Measurements from ENCODE around the gene PVALB.

PVALB gene

DNA sequence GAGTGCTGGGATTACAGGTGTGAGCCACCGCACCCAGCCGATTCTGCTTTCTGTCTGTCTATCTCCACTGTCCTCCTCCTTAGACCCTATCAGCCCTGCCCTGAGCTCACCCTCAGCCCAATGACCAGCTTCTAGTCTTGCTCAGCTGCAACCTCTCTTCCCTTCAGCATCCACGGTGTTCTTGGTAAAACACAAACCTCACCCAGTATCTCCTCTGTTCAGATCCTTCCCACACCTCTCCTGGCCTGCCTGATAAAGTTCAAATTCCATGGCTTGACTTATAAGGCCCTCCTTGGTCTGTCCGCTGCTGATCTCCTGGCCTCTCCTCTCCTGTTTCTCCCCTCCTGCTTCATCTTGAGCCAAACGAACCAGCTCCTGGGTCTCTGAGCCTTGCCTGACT is 29.4 kb upstream of the PVALB start:
- no peak for DNase-seq (ENCODE audit: low spot score)

DNA sequence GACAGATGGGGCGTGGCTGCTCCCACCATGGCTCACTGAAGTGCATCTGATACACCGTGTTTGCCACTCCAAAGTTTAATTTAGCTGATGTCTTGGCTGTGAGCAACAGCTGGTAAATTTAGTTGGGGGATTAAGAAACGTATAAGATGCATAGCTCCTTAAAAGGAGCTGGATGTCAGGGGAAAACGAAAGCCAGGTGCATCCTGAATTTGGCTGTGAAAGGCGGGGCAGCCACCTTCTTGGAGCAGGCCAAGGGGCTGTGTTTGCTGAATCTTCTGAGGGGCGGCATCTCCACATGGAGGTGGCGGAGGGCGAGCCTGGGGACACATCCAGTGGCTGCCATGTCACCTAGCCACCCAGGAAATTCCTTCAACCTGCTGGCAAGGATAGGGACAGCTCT is 23.3 kb upstream of the PVALB start:
- DNase-seq (ENCODE audit: low spot score), result no peak

DNA sequence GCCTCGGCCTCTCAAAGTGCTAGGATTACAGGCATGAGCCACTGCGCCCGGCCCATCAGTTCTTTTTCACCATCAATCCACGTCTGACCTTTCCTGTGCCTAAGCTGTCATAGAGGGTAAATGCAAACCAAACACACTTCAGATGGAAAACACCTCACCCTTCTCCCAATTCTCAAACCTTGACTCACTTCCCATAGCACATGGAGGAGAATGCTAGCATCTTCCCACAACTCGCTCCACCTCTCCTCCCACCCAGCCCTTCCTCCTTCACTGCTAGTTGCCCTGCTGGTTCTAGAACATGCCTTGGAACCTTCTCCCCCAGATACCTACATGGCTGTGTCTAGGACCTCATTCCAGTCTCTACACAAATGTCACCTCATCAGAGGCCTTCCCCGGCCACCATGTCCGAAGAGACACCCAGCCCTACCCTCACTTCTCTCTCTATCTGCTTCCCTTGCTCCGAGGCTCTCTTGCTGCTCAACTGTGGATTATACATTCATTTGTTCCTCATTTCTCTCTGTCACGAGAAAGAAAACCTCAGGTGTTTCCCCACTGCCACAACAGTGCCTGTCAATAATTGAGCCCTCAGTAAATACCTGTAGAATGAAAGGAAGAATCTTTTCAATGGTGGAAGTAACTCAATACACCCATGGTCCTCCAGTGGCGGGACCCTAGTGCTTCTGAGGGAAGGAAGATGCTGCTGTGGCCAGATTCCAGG is 22.7 kb upstream of the PVALB start:
- DNase-seq (ENCODE audit: low spot score), result no peak

DNA sequence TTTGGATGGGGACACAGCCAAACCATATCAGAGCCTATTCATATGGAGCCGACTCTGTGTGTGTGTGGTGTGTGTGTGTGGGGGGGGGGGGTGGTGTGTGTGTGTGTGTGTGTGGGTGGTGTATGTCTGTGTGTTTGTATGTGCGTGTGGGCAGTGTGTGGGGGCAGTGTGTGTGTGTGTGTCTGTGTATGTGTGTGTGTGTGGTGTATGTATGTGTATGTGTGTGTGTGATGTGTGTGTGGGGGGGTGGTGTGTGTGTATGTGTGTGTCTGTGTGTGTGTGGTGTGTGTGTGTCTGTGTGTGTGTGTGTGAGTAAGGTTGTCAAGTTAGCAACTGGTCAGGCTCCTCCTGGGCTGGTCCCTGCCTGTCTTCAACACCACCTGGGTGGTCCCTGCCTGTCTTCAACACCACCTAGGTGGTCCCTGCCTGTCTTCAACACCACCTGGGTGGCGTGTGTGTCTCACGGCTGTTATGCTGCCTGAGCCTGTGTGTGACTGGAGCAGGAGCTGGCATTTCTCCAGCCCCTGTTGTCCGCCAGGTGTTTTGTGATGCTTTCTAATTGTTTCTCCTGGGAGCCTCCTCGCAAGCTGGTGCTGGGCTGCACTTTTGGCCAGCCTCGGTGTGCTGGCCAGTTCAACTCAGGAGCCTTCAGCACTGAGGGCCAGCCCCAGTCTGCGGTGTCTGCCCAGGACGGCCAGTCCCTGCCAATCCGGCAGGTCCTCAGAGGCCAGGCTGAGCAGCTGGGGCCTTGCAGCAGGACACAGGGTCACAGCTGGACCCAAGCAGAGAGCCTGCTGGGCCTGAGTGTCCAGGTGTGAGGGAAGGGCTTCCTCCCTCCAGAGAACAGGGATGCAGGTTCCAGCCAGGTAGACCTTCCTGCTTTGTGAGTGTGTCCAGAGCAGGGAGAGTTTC is 21.5 kb upstream of the PVALB start:
- DNase-seq (ENCODE audit: low spot score), result no peak

DNA sequence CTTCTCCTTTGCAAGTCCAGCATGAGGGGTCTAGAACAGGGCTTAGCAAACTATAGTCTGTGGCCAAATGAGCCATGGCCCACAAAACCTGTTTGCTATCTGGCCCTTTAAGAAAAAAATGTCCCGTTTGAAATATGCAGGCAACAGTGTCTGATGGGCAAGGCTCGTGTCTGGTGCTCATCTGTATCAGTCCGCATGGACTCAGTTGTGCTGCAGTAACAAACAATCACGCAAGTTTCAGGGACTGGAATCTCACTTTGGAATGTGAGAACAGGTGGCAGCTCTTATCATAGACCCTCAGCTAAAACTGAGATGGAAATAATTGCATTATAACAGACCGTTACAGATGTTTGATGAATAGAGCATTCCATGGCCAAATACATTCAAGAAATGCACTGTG is 19.1 kb upstream of the PVALB start:
- DNase-seq (ENCODE audit: low spot score), result no peak

DNA sequence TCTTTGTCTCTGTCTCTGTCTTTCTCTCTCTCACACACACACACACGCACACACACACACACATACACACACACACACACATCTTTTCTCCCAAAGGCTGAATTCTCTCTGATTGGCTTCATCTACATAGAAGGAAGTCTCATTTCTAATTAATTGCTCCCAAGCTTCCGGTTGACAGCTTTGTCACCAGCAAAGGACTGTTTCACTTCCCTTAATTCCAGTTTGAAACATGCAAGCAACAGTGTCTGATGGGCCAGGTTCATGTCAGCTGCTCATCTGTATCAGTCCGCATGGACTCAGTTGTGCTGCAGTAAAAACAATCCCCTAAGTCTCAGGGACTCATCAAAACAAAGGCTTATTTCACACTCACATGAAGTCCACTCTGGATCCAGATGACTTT is 16.2 kb upstream of the PVALB start:
- DNase-seq (ENCODE audit: low spot score), result no peak

DNA sequence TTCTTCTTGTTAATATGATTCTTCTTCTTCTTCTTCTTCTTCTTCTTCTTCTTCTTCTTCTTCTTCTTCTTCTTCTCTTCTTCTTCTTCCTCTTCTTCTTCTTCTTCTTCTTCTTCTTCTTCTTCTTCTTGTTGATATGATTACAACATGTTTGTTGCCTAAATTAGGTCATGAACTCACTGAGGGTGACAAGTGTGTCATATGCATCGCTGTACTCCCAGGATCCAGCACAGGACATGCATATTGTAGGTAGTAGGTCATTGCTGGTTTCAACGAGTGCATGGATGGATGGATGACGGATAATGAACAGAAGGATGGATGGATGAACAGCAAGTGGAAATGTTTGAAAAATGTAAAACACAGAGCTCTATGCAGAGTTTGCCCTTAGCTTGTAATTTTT is 14.9 kb upstream of the PVALB start:
- DNase-seq (ENCODE audit: low spot score), result no peak

DNA sequence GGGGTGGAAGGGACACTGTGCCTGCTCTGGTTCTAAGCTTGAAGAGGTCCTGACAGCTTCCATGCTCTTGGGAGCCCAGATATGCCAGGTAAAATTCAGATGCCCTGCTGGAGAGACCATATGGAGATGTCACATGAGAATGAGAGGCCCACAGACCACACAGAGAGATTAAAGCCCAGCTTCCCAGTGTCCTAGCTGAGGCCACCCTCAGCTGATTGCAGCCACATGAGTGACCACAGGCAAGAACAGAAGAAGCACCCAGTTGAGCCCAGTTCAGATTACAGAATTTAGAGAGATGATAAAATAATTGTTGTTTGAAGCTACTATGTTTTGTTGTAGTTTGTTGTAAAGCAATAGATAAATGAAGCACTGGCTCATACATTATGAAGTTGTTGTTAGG is 14.4 kb upstream of the PVALB start:
- DNase-seq (ENCODE audit: low spot score), result no peak

DNA sequence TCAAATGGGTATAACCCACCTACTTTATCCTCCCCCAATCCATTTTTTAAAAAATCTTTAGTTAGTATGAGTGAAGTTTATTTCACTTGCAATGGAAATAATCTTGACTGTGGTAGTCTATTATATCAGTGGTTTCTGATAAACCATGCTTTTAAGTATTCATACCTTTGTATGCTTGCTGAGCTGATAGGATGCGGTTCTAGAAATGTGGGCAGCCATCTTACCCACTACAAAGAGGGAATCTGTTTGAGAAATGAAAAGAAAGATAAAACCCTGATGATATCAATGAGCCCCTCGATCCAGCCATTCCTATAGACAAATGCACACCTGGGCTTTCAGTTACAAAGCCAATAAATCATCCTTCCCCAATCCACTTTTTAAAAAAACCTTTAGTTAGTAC is 13.8 kb upstream of the PVALB start:
- DNase-seq (ENCODE audit: low spot score), result no peak

DNA sequence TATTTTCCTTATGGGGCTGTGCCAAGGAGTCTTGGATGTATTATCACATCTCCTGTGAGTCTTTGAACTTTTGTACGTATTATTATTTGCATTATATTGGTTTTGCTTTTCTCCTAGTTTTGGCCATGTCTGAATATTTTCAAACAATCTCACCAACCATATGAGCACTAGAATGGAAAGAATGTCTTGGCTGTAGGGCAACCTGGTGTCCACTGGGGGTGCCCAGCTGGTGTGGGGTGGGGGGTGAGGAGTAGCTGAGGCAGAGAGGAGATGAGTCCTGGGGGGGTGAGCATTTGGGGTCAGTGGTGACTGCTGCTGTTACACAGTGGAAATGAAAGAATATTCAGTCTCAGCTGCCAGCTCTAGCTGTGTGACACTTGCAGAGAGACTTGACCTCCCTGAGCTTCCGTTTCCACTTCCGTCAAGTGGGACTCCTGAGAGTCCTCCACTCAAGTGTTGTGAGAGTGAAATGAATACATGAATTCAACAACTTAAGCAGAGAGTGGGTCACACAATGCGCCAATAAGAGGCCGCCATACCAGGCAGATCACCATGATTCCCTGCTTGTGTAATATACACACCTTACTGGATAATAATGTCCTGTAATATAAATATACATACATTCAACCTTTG is 12.7 kb upstream of the PVALB start:
- DNase-seq (ENCODE audit: low spot score), result no peak

DNA sequence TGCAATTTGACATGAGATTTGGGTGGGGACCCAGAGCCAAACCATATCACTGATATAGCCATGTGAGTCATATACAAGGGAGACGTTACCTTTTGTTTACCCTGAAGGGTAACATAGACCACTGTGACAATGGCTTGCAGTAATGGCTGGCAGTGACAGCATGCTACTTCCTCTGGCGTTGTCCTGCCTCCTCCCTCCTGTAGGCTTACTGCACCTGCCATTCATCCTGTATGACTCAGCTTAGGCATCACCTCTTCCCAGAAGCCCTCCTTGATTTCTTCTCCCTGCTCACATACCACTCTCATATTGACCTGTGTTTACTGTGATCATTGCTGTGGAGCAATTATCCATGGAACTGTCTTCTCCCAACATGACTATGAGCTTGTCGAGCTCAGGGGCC is 12.0 kb upstream of the PVALB start:
- DNase-seq (ENCODE audit: low spot score), result no peak

DNA sequence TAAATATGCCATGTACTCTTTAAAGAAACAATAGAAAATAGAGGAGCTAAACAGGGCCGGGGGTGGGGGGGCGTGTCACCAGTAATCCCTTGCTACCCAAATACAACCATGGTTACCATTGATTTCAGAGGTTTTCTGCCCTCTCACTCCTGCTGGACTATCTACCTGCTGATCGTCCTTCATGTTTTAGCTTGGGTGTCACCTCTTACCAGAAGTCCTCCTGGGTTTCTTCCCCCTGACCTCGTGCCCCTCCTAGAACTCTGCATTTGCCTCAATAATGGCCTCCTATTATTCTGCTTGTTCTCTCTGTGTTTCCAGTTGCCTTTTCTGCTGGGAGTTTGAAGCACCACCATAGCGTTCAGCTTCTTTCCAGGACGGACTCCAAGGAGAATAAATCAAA is 9.4 kb upstream of the PVALB start:
- DNase-seq (ENCODE audit: low spot score), result no peak

DNA sequence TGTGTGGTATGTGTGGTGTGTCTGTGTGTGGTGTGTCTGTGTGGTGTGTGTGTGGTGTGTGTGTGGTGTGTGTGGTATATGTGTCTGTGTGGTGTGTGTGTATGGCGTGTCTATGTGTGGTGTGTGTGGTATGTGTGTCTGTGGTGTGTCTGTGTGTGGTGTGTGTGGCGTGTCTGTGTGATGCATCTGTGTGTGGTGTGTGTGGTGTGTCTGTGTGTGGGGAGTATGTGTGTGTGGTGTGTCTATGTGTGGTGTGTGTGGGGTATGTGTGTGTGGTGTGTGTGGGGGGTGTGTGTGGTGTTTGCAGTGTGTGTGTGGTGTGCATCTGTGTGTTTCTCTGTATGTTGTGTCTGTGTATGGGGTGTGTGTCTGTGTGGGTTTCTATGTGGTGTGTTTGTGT is 7.8 kb upstream of the PVALB start:
- no peak for DNase-seq (ENCODE audit: low spot score)

DNA sequence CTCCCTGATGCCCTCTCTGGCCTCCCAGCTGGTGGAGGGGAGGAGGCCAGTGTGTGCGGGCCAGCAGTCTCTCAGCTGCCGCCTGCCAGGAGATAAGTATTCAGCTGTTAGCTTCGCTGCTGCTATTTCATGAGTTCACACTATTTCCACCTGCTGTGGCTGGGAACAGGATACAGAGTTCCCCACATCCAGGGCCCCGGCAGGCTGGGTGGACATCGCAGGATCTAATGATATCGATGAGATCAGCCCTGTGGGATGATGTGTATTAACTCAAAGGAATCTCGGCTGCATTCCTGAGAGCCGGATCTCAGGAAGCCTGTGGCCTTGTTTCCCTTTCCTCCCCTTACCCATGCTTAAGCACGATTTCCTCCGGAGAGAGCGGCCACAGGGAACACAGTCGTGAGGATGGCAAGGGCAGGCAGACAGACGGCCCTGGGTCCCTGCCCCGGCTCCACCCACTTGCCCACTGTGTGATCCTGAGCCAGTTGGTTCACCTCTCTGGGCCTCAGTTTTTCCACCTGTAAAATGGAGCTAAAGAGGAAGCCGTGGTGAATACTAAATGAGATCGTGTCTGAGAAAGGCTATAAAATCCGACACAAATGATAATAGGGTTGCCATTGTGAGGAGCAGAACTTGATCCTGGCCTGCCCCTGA is 6.5 kb upstream of the PVALB start:
- DNase-seq (ENCODE audit: low spot score), result no peak

DNA sequence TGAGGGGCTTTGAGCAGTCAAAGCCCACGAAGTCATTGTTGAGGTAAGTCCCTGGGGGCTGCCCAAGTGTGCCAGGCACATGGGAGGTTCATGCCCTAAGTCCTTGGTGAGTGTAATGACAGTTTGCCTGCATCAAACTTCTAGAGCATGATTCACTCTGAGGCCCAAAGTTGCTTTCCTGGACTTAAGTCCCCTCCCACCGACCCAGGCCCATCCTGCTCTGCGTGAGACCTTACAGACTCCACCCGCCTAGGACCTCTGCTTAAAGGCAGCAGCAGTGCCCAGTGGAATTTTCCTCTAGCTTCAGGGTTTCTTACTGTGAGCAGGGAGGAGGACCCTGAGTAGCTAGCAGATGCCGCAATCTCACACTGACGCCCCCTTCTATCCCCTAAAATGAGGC is 5.7 kb upstream of the PVALB start:
- no peak for DNase-seq (ENCODE audit: low spot score)

DNA sequence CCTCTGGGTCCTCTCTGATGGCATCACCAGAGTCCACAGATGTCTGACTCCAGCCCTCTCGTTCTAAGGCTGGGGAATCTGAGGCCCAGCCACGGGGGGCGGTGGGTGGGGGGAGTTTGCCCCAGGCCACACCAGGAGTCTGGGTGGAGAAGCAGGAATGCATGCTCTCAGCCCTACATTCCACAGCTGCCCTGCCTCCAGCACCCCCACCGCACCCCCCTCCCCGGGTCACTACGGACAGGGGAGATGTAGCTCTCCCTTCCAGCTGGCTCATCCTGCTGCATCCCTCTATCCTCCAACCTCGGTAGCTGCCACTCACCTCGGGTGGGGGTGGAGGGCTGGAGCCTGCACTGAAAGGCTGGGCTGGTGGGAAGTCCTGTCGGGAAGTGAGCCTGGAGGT is 2.3 kb upstream of the PVALB start:
- DNase-seq (ENCODE audit: low spot score), result no peak

DNA sequence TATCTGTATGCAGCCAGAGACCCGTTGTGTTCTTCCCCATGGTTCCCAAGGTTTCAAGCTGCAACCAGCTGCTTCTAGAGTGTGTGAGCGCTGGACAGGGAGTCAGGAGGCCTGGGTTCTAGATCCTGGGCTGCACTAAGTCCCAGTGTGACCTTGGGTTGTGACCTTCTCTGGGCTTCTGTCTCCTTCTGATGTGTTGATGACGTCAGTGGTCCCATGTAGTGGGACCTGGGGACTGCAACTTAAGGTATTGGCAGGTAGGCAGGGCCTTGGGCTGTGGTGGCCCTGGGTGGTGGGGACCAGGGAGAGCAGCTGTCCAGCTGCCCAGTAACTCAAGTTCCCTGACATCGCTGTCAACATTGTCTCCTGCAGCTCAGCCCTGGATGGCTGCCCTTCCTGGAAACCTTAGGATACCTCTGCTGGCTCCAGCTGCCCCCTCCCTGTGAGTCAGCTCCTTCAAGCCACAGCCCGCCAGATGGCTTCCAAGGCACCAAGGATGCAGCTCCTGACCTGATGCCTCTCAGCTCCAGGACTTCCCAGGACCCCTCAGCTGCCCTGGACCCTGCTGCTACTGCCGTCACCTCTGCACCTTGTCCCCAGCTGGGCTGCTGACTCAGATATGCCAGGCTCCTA is 1.3 kb upstream of the PVALB start:
- DNase-seq (ENCODE audit: low spot score), result no peak

DNA sequence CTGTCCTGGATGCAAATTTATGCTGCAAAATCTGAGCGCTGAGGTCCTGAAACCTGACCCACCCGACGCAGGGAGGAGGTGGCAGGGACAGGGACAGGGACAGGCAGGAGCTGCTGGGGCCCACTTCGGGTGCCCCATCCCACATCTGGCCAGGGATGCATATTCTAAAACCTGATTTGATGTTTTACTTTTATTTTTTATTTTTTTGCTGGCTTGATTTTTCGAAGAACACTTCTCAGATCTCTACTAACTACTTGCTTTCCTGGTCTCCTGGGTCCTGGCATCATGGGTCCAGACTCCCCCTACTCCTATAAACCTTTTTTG is 652 bp upstream of the PVALB start:
- no peak for DNase-seq (ENCODE audit: low spot score)

DNA sequence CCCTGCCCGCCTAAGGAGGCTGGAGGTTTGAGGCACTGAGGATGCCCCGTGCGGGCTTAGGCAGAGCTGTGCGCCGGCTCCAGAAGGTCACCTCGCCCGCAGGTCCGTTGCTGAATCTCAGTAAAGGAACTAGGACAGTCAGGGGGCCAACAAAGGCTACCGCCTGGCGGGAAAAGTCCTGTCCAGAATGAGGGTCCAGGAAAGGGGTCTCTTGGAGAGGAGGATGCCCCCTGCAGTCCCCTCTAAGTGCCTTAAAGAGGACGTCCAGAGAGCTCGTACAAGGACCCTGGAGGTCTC is 548 bp downstream of the PVALB start:
- DNase-seq (ENCODE audit: low spot score), result no peak

DNA sequence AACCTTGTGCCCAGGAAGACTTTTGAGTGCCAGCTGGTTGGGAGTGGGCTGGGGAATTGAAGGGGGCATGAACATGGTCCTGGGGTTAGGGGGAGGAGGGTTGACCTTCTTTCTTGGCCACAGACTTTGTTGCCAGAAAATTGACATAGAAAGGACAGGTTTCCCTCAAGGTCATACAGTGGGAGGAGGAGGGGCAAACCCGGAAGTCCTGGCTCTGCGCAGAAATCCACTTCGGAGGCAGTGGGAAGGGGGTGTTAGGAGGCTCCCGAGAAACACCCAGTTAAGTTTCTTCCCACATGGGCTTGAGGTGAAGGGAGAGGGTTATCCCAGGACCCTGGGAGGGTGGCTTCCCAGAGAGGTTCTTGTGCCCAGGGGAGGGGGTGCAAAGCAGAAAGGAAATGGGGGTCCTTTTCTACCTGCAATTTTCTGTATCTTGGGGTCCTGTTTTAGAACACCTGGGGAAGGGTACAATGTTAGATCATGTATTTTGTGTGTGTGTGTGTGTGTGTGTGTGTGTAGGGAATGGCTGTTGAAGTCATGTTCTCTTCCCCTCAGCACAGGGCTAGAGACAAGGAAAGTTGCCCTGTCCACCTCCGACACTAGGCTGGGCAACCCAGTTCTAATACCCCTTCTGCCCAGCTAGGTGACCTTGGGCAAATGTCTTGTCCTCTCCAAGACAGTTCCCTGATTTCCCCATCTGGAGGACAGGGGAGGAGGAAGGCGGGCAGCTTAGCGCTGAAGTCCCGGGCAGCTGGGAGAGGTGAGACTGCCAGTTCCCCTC is 1.1 kb downstream of the PVALB start:
- DNase-seq (ENCODE audit: low spot score), result no peak

DNA sequence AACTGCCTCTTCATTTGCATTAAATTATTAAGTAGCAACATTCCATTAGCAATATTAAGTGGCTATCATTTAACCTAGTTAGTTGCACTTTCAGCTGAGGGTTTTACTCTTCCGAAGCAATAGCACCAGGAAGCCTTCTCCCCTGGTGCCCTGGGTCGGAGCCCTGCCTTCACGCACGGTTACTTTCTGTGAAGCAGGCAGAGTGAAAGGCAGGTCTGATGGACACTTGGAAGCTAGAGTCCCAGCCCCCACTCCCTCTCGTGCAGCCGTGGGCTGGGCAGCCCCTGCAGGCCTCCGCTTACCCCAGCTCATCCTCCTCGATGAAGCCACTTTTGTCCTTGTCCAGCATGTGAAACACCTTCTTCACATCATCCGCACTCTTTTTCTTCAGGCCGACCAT is 2.0 kb downstream of the PVALB start:
- no peak for DNase-seq (ENCODE audit: low spot score)
